Urinary bladder (tissue), 4 donors: ENCODE data around the gene PARD6G. TPM values are rescaled to one million over a fixed set of nuclear protein-coding genes. Genes with fewer than 3 reads are reported as not detected.
"Not testable (repeated sequence)": the region's sequence is repeated elsewhere in the genome, so short reads cannot be mapped to it uniquely, and the experiment has no call there.

Experiments used
- DNase-seq: peaks from one replicate; pipeline ENCODE4 v3.0.0-alpha.2; 2015; ENCODE audit errors: extremely low spot score
- H3K27ac ChIP-seq: one replicate; pipeline ENCODE4 v1.5.1; 2013; ENCODE audit warnings: low read depth, mild to moderate bottlenecking, moderate library complexity
- H3K36me3 ChIP-seq: one replicate; pipeline ENCODE4 v1.6.1; 2013; ENCODE audit warnings: mild to moderate bottlenecking, moderate library complexity; ENCODE audit not compliant: insufficient read depth
- H3K4me1 ChIP-seq: one replicate; pipeline ENCODE4 v1.6.1; 2013; ENCODE audit warnings: mild to moderate bottlenecking, moderate library complexity; ENCODE audit not compliant: insufficient read depth
- H3K4me3 ChIP-seq: one replicate; pipeline ENCODE4 v1.5.1; 2013; ENCODE audit warnings: low read depth, low read length
- WGBS: extraction: QIAGEN DNeasy Blood & Tissue Kit; methylation state at CpG from one replicate; pipeline ENCODE4 v1.1.7; 2013; 5-methylcytosine and 5-hydroxymethylcytosine counted together
- polyA plus RNA-seq: library from polyadenylated mRNA; stranded (reverse); fragments of 200-250 nt; gene quantifications from one replicate; pipeline ENCODE4 v1.2.3, GENCODE V29; 2013
- total RNA-seq: library from RNA; depleted of rRNA; stranded (reverse); fragments of >200 nt; gene quantifications from one replicate; pipeline ENCODE4 v1.2.3, GENCODE V29; 2014
- donor health status: healthy with polysubstance abuse.
- donor health status: healthy.

PARD6G gene
- total and polyA plus RNA-seq, 2 donors, result 5.9 to 14.0 TPM

DNA sequence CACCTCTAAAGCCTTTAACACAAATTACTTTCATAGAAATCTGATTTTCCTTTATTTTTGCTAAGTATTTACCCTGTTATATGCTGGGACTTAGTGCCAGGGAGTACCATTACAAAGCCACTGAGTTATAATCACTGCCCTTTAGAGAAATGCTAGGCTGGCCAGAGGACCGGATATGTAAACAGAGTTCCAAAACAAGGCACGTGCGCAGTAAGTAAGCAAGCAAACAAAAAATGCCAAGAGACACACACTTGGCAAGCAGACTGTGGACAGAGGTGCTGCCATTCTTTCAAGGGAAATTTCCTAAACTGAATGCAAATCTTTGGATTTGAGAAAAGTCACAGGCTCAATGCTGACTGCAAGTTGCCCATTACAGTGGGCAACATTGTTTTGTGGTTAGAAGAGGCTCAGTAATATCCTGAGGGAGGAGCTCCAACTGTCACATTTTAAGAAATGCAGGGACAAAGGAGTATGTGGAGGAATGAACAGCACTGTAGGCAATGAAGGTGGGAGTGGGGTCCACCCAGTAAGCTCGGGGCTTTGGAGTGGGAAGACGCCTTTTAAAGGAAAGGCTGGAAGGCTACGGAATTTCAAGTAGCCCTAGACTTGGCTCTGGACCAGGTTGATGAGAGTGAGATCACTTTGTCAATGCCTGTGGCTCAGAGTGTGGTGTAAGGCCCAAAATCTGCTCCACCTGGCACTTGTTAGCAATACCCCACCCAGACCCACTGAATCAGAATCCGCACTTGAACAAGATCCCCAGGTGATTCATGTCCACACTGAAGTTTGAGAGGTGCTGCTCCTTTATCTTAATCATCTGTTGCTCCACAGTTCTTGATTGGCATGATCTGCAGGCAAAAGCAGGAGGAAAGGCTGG is 2.1 kb upstream of the PARD6G start:
- DNase-seq, result no peak
- H3K27ac ChIP-seq, result no peak overlapping the region
- no peak overlapping the region for H3K4me3 ChIP-seq
- H3K4me1 ChIP-seq, result peaks cover 1% of the 10 kb centered on the region
- no peaks in the 10 kb centered on the region for H3K36me3 ChIP-seq
- WGBS, result 67% methylated on average over 7 of the region's 7 CpGs

- 1% methylated on average over 104 of the region's 106 CpGs for WGBS
- Histone ChIP-seq H3K27ac (peak overlapping the region; percentile 69), H3K4me1 (peaks cover 1% of the 10 kb centered on the region), H3K36me3 (no peaks in the 10 kb centered on the region), H3K4me3 (peak overlapping the region; percentile 90)
- no peak for DNase-seq
Observed at GRCh38 chr18:80246445-80247392, 595 bp downstream of the PARD6G start.

DNA sequence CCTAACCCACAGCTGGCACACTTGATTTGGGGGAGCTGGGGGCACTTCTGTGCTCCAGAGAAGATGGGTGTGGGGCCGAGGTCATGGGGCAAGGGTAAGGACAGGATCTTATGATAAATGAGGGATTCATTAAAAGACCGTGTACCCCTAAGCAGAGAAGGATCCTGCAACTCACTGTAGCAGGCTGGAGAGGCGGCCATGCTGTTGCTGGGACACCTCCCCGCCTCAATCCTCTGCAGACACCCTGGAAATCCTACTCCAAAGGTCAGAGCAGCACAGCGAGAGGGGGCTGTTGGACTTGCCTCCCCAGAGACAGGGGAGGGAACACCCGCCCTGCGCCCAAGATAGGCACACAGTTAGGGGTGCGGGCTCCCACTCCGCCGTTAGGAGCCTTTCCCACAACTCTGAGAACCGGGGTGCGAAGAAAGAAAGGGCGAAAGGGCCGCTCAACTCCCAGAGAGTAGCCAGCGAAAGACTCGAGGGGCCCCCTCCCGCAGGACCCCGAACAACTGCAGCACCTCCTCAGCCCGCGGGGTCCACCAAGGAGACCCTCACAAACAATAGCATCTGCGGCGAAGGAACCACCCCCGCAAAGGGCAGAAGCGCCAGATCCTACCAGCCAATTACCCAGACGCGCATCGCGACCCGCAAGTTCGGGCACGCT is 1.4 kb downstream of the PARD6G start:
- H3K36me3 ChIP-seq, result no peaks in the 10 kb centered on the region
- peak overlapping the region; percentile 90 for H3K4me3 ChIP-seq
- peaks cover 1% of the 10 kb centered on the region for H3K4me1 ChIP-seq
- WGBS, result 20% methylated on average over 31 of the region's 31 CpGs
- no peak overlapping the region for H3K27ac ChIP-seq
- no peak for DNase-seq

GRCh38 chr18:80244956-80245730 is 2.2 kb downstream of the PARD6G start:
- DNase-seq, result no peak
- Histone ChIP-seq H3K4me3 (no peak overlapping the region), H3K4me1 (peaks cover 1% of the 10 kb centered on the region), H3K36me3 (no peaks in the 10 kb centered on the region), H3K27ac (no peak overlapping the region)
- 77% methylated on average over 10 of the region's 10 CpGs for WGBS

DNA sequence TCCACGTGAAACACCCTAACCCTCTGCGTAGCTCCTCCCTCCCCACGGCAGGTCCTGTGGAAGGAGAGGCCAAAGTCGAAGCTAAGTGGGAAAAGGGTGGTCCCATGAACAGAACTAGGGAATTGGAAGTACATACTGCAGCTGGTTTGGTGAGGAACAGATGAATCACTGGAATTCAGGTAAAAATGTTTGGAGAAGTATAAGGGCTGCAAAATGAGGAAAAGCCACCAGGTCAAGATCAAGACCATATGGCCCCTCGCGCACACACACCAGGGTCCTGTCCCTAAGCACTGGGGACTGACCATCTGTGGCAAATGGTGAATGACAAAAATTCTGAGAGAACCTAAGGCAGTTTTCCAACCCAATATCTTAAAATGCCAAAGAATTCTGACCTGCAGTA is 3.1 kb downstream of the PARD6G start:
- no peak overlapping the region for H3K4me3 ChIP-seq
- no peak for DNase-seq
- 83% methylated on average over 6 of the region's 6 CpGs for WGBS
- H3K36me3 ChIP-seq, result no peaks in the 10 kb centered on the region
- peaks cover 1% of the 10 kb centered on the region for H3K4me1 ChIP-seq
- H3K27ac ChIP-seq, result no peak overlapping the region

DNA sequence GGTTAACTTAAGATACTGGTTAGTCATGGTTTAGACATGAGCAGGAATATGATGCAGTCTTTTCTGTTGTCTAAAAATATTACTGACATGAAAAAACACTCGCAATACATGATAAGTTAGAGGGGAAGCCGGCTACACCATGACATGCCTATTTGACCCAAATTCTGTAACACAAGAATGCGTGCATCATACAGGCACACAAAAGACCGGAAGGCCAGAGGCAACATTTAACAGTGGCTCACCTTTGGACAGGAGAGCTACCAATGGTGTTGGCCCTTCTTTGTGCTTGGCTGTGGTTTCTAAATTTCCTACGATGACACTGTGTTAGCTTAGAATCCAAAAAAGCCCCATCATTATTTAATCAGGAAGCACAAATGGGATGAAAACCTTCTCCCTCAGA is 4.1 kb downstream of the PARD6G start:
- Histone ChIP-seq H3K4me3 (no peak overlapping the region), H3K36me3 (no peaks in the 10 kb centered on the region), H3K4me1 (peaks cover 1% of the 10 kb centered on the region), H3K27ac (no peak overlapping the region)
- DNase-seq, result no peak
- WGBS, result 79% methylated on average over 5 of the region's 5 CpGs

DNA sequence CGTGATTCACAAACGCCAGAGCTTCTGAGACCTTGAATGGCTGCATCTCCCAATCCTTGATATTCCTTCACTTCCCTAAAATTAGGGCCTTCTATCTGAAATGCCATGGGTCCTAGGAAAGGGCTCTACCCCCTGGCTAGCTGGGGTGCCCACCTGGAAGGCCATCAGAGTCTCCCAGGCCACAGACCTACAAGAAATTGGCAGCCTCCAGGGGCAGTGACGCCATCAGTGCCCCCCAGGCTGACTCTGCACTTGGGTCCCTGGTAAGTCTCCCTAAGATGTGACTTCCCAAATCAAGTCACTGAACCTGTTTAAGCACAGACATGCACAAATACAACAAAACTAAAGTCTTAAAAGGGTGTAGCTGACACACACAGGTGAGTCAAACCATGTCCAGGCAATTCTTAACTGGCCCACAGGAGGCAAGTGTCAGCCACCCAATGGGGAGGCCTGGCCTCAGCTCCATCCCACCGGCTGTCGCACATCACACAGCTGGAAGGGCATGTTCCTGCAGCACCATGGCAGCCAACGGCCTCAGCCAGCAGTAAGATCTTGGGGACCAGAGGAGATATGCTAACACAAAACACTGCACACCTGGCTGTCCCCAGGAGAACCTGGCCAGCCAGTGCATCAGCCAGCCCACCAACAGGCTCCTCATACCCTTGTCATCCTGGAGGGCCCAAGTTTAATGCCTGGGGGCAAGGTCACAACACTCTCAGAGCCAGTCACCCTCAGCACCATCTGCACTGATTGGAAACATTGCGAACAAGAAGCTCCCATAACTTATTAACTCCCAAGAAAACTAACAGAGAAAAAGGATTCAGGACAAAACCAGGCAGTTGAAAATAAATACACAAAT is 5.2 kb downstream of the PARD6G start:
- Histone ChIP-seq H3K36me3 (no peaks in the 10 kb centered on the region), H3K4me3 (no peak overlapping the region), H3K4me1 (peaks cover 1% of the 10 kb centered on the region), H3K27ac (no peak overlapping the region)
- 90% methylated on average over 7 of the region's 7 CpGs for WGBS
- DNase-seq, result no peak

GRCh38 chr18:80239830-80240229 is 7.5 kb downstream of the PARD6G start:
- Histone ChIP-seq H3K4me3 (no peak overlapping the region), H3K27ac (no peak overlapping the region), H3K36me3 (no peaks in the 10 kb centered on the region), H3K4me1 (no peaks in the 10 kb centered on the region)
- WGBS, result 77% methylated on average over 5 of the region's 5 CpGs
- DNase-seq, result no peak

GRCh38 chr18:80238651-80239260 is 8.6 kb downstream of the PARD6G start:
- Histone ChIP-seq H3K4me3 (no peak overlapping the region), H3K4me1 (no peaks in the 10 kb centered on the region), H3K27ac (no peak overlapping the region), H3K36me3 (no peaks in the 10 kb centered on the region)
- 87% methylated on average over 12 of the region's 12 CpGs for WGBS
- no peak for DNase-seq

GRCh38 chr18:80237519-80237918 is 9.8 kb downstream of the PARD6G start:
- H3K4me3 ChIP-seq, H3K27ac ChIP-seq, H3K4me1 ChIP-seq, H3K36me3 ChIP-seq, DNase-seq: not testable (repeated sequence)

- Histone ChIP-seq H3K4me3 (no peak overlapping the region), H3K4me1 (peaks cover 1% of the 10 kb centered on the region), H3K27ac (no peak overlapping the region), H3K36me3 (no peaks in the 10 kb centered on the region)
- 88% methylated on average over 2 of the region's 2 CpGs for WGBS
- DNase-seq, result no peak
Observed at GRCh38 chr18:80234398-80234797, 12.9 kb downstream of the PARD6G start.

DNA sequence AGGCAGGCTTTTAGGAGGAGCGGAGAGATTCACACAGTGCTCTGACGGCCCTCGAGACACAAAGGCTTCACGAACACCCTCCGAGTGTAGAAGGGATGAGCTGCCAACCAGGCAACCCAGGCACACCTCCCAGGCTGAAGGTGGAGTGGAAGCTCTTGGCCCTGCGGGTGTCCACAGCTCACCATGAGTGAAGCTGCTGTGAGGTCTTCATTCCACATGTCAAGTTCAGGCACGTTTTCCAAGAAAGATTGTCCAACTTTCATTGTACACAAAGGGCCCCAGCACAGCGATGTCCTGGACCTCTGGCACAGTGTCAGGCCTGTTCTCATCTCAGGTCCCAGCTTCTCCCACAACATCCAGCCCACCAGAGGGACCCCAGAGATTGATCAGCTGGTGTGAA is 13.4 kb downstream of the PARD6G start:
- no peak for DNase-seq
- Histone ChIP-seq H3K4me1 (peaks cover 1% of the 10 kb centered on the region), H3K27ac (no peak overlapping the region), H3K36me3 (no peaks in the 10 kb centered on the region), H3K4me3 (no peak overlapping the region)
- WGBS, result 80% methylated on average over 8 of the region's 8 CpGs
